GM18907 (cell line): ENCODE data around the gene CCDC9B.

Experiments
- ATAC-seq: cut with Tn5 transposase; IDR thresholded peaks from one replicate; pipeline ENCODE4 v1.9.1; 2021; ENCODE audit warnings: mild to moderate bottlenecking, moderate library complexity; ENCODE audit not compliant: unreplicated experiment

Gene CCDC9B

GRCh38 chr15:40365624-40366456 is 25.1 kb upstream of the CCDC9B start:
- ATAC-seq: no peak

- ATAC-seq: no peak
These were observed 24.3 kb upstream of the CCDC9B start for GRCh38 chr15:40365016-40365415.

- ATAC-seq: no peak
These were observed 23.5 kb upstream of the CCDC9B start for GRCh38 chr15:40364251-40364650.

GRCh38 chr15:40363611-40364010 is 22.9 kb upstream of the CCDC9B start:
- ATAC-seq: no peak

GRCh38 chr15:40361640-40362039 is 20.9 kb upstream of the CCDC9B start:
- no peak for ATAC-seq

GRCh38 chr15:40360015-40360414 is 19.3 kb upstream of the CCDC9B start:
- ATAC-seq: no peak

- peak; percentile 19 for ATAC-seq
These were observed 18.0 kb upstream of the CCDC9B start for GRCh38 chr15:40358471-40359353.

- ATAC-seq: peak; percentile 72
These were observed 17.2 kb upstream of the CCDC9B start, which contains the start of gene DISP2 for GRCh38 chr15:40357723-40358470. DISP2 (plus strand) TSS chr15:40358219; CDS start chr15:40358322, 103 bp downstream.

GRCh38 chr15:40357246-40357645 is 16.5 kb upstream of the CCDC9B start:
- ATAC-seq: no peak

GRCh38 chr15:40355976-40356585 is 15.3 kb upstream of the CCDC9B start:
- ATAC-seq: no peak

- no peak for ATAC-seq
These were observed 13.9 kb upstream of the CCDC9B start for GRCh38 chr15:40354408-40355171.

GRCh38 chr15:40353697-40354096 is 13.0 kb upstream of the CCDC9B start:
- ATAC-seq: no peak

- no peak for ATAC-seq
These were observed 11.7 kb upstream of the CCDC9B start for GRCh38 chr15:40352281-40352901.

- ATAC-seq: no peak
These were observed 8.4 kb upstream of the CCDC9B start for GRCh38 chr15:40349163-40349562.

- ATAC-seq: no peak
These were observed 7.7 kb upstream of the CCDC9B start for GRCh38 chr15:40348474-40348870.

GRCh38 chr15:40347559-40348473 is 7.1 kb upstream of the CCDC9B start:
- no peak for ATAC-seq

- ATAC-seq: no peak
These were observed 6.1 kb upstream of the CCDC9B start for GRCh38 chr15:40346579-40347558.
